SK-N-MC (cell line): ENCODE measurements around the gene SLC29A4.

Experiments used
- DNase-seq: peaks from one replicate; pipeline ENCODE4 v3.0.0-alpha.2; 2011; ENCODE audit warnings: low read depth, low spot score
- H3K27ac ChIP-seq: fragments of 200-600 bp; sonication (generic); 2 replicates; pipeline ENCODE4 v1.5.1; 2016; ENCODE audit warnings: mixed run types
- H3K36me3 ChIP-seq: fragments of 200-600 bp; sonication (generic); 2 replicates; pipeline ENCODE4 v1.6.1; 2017; ENCODE audit warnings: antibody characterized with exemption, low read length, mixed read lengths; ENCODE audit not compliant: insufficient read depth
- H3K4me3 ChIP-seq: fragments of 200-600 bp; sonication (generic); 2 replicates; pipeline ENCODE4 v1.5.1; 2016
- H3K9ac ChIP-seq: fragments of 200-600 bp; sonication (generic); 2 replicates; pipeline ENCODE4 v1.8.0; 2017; ENCODE audit warnings: mixed run types, mixed read lengths; ENCODE audit not compliant: insufficient read length
- H3K9me3 ChIP-seq: fragments of 200-600 bp; sonication (generic); 2 replicates; pipeline ENCODE4 v1.6.1; 2017; ENCODE audit warnings: low read depth, mild to moderate bottlenecking, antibody characterized with exemption, low read length, moderate library complexity, mixed read lengths
- EZH2 ChIP-seq: fragments of 200-600 bp; sonication (generic); IDR thresholded peaks from one replicate; pipeline ENCODE4 v1.6.1; 2017; ENCODE audit warnings: antibody characterized with exemption
- FOXP2 ChIP-seq: optimal IDR thresholded peaks from 2 replicates; pipeline ENCODE3; 2011; ENCODE audit warnings: mild to moderate bottlenecking, moderate library complexity; ENCODE audit not compliant: insufficient read depth; ENCODE audit errors: extremely low read length, control extremely low read depth
- POLR2AphosphoS5 ChIP-seq: IDR thresholded peaks from 2 replicates; pipeline ENCODE4 v1.6.1; 2012; ENCODE audit warnings: mild to moderate bottlenecking, low read depth, low read length, borderline replicate concordance

SLC29A4 gene

GRCh38 chr7:5348134-5349004 lies 65.6 kb downstream of the SLC29A4 start:
- no peak for TF ChIP-seq POLR2AphosphoS5
- no peak for TF ChIP-seq EZH2
- no peak for TF ChIP-seq FOXP2
- H3K27ac ChIP-seq, result no peak overlapping the region
- H3K9me3 ChIP-seq, result peaks cover 12% of the 10 kb centered on the region
- H3K9ac ChIP-seq, result no peak overlapping the region
- no peak overlapping the region for H3K4me3 ChIP-seq
- no peak for DNase-seq
- H3K36me3 ChIP-seq, result peaks cover 51% of the 10 kb centered on the region

- Histone ChIP-seq H3K36me3 (peaks cover 50% of the 10 kb centered on the region), H3K27ac (no peak overlapping the region), H3K4me3 (no peak overlapping the region), H3K9me3 (peaks cover 8% of the 10 kb centered on the region), H3K9ac (no peak overlapping the region)
- no peak for DNase-seq
- TF ChIP-seq EZH2, result no peak
- no peak for TF ChIP-seq POLR2AphosphoS5
- no peak for TF ChIP-seq FOXP2
Observed at GRCh38 chr7:5349005-5349380, 66.2 kb downstream of the SLC29A4 start.

GRCh38 chr7:5349437-5350173 lies 66.9 kb downstream of the SLC29A4 start:
- Histone ChIP-seq H3K27ac (no peak overlapping the region), H3K9me3 (peaks cover 2% of the 10 kb centered on the region; the same call in 1 of the 2 replicates), H3K4me3 (no peak overlapping the region), H3K36me3 (peaks cover 44% of the 10 kb centered on the region), H3K9ac (no peak overlapping the region)
- DNase-seq, result no peak
- no peak for TF ChIP-seq POLR2AphosphoS5
- TF ChIP-seq FOXP2, result no peak
- no peak for TF ChIP-seq EZH2

- no peak for DNase-seq
- Histone ChIP-seq H3K27ac (no peak overlapping the region), H3K4me3 (no peak overlapping the region), H3K36me3 (peaks cover 39% of the 10 kb centered on the region), H3K9ac (no peak overlapping the region), H3K9me3 (no peaks in the 10 kb centered on the region)
- no peak for TF ChIP-seq POLR2AphosphoS5
- TF ChIP-seq EZH2, result no peak
- no peak for TF ChIP-seq FOXP2
Observed at GRCh38 chr7:5350174-5350463, 67.4 kb downstream of the SLC29A4 start.

- peaks cover 34% of the 10 kb centered on the region; the same call in 1 of the 2 replicates for H3K36me3 ChIP-seq
- TF ChIP-seq FOXP2 (no peak), EZH2 (no peak), POLR2AphosphoS5 (no peak)
- no peaks in the 10 kb centered on the region for H3K9me3 ChIP-seq
- no peak for DNase-seq
- H3K4me3 ChIP-seq, result no peak overlapping the region
- no peak overlapping the region for H3K27ac ChIP-seq
- no peak overlapping the region for H3K9ac ChIP-seq
Observed at GRCh38 chr7:5350600-5351385, 68.0 kb downstream of the SLC29A4 start.

- H3K9me3 ChIP-seq, result no peaks in the 10 kb centered on the region
- no peak for DNase-seq
- no peak overlapping the region for H3K4me3 ChIP-seq
- peaks cover 34% of the 10 kb centered on the region; the same call in 1 of the 2 replicates for H3K36me3 ChIP-seq
- no peak overlapping the region for H3K9ac ChIP-seq
- TF ChIP-seq POLR2AphosphoS5 (no peak), EZH2 (no peak)
- no peak overlapping the region for H3K27ac ChIP-seq
Observed at GRCh38 chr7:5351507-5352265, 68.9 kb downstream of the SLC29A4 start.

GRCh38 chr7:5352440-5353010 lies 69.8 kb downstream of the SLC29A4 start:
- no peak for DNase-seq
- H3K27ac ChIP-seq, result no peak overlapping the region
- H3K9me3 ChIP-seq, result no peaks in the 10 kb centered on the region
- H3K4me3 ChIP-seq, result no peak overlapping the region
- TF ChIP-seq POLR2AphosphoS5 (no peak), EZH2 (no peak), FOXP2 (no peak)
- H3K9ac ChIP-seq, result no peak overlapping the region
- H3K36me3 ChIP-seq, result peaks cover 39% of the 10 kb centered on the region
